Neuronal stem cell (in vitro differentiated cells): ENCODE data around the gene FBF1.

Experiments used
- DNase-seq: peaks from one replicate; pipeline ENCODE4 v3.0.0-alpha.2; 2013; ENCODE audit warnings: low spot score
- H2AFZ ChIP-seq: one replicate; pipeline ENCODE4 v1.6.1; 2013; ENCODE audit warnings: mild to moderate bottlenecking, low read length, inconsistent platforms
- H2AK5ac ChIP-seq: 2 replicates; pipeline ENCODE4 v1.6.1; 2013; ENCODE audit warnings: low read depth, mild to moderate bottlenecking, inconsistent platforms, low read length, moderate library complexity, mixed read lengths
- H2BK120ac ChIP-seq: 2 replicates; pipeline ENCODE4 v1.6.1; 2013; ENCODE audit warnings: low read depth, mild to moderate bottlenecking, inconsistent platforms, low read length, moderate library complexity, mixed read lengths
- H2BK12ac ChIP-seq: one replicate; pipeline ENCODE4 v1.6.1; 2013; ENCODE audit warnings: low read length, inconsistent platforms
- H2BK15ac ChIP-seq: 2 replicates; pipeline ENCODE4 v1.6.1; 2013; ENCODE audit warnings: mild to moderate bottlenecking, low read length, inconsistent platforms, mixed read lengths
- H2BK5ac ChIP-seq: one replicate; pipeline ENCODE4 v1.6.1; 2013; ENCODE audit warnings: inconsistent platforms, mild to moderate bottlenecking, low read length, moderate library complexity
- H3K14ac ChIP-seq: one replicate; pipeline ENCODE4 v1.6.1; 2013; ENCODE audit warnings: low read length, inconsistent platforms
- H3K18ac ChIP-seq: 2 replicates; pipeline ENCODE4 v1.6.1; 2013; ENCODE audit warnings: low read length, inconsistent platforms
- H3K23ac ChIP-seq: 2 replicates; pipeline ENCODE4 v1.6.1; 2013; ENCODE audit warnings: low read depth, mild to moderate bottlenecking, mixed read lengths, low read length, inconsistent platforms; ENCODE audit not compliant: poor library complexity
- H3K27ac ChIP-seq: replicated peaks from 3 replicates; pipeline ENCODE4 v1.5.1; 2013; ENCODE audit warnings: low read length, inconsistent platforms
- H3K27me3 ChIP-seq, 3 experiments: 2 replicates each; pipeline ENCODE4 v1.6.1; 2013; ENCODE audit warnings: low read length in 3 of 3, mild to moderate bottlenecking in 2 of 3, inconsistent platforms in 1 of 3, low read depth in 1 of 3, mixed read lengths in 1 of 3, moderate library complexity in 1 of 3; ENCODE audit not compliant: control insufficient read depth in 3 of 3, insufficient read depth in 3 of 3
- H3K36me3 ChIP-seq, 2 donors: replicated peaks in 1 of 2; 2 replicates each; pipeline ENCODE4 v1.6.1; 2013; ENCODE audit warnings: low read length in 2 of 2; ENCODE audit not compliant: control insufficient read depth in 2 of 2, insufficient read depth in 2 of 2
- H3K4ac ChIP-seq: 2 replicates; pipeline ENCODE4 v1.6.1; 2013; ENCODE audit warnings: inconsistent platforms, mild to moderate bottlenecking, low read length, moderate library complexity
- H3K4me1 ChIP-seq, 2 donors: 1 replicate in 1 of 2; 2 replicates in 1 of 2; pipeline ENCODE4 v1.6.1; 2013; ENCODE audit warnings: low read length in 2 of 2, low read depth in 1 of 2; ENCODE audit not compliant: control insufficient read depth in 2 of 2, insufficient read depth in 1 of 2
- H3K4me2 ChIP-seq: one replicate; pipeline ENCODE4 v1.6.1; 2013; ENCODE audit warnings: mild to moderate bottlenecking, low read length, inconsistent platforms; ENCODE audit not compliant: insufficient read depth, poor library complexity, severe bottlenecking
- H3K4me3 ChIP-seq, 2 donors: 2 replicates each; pipeline ENCODE4 v1.5.1; 2013; ENCODE audit warnings: low read length in 2 of 2, mild to moderate bottlenecking in 2 of 2, inconsistent platforms in 1 of 2, moderate library complexity in 1 of 2
- H3K79me1 ChIP-seq: one replicate; pipeline ENCODE4 v1.6.1; 2013; ENCODE audit warnings: low read depth, mild to moderate bottlenecking, inconsistent platforms, low read length, moderate library complexity
- H3K9ac ChIP-seq: one replicate; pipeline ENCODE4 v1.6.1; 2013; ENCODE audit warnings: mild to moderate bottlenecking, low read depth, low read length, inconsistent platforms; ENCODE audit not compliant: poor library complexity
- H3K9me3 ChIP-seq, 2 donors: replicated peaks in 1 of 2; 2 replicates each; pipeline versions ENCODE3 to v1.6.1; 2013; ENCODE audit warnings: low read length in 2 of 2, mild to moderate bottlenecking in 2 of 2, inconsistent platforms in 1 of 2, low read depth in 1 of 2, mixed read lengths in 1 of 2, moderate library complexity in 1 of 2; ENCODE audit not compliant: control insufficient read depth in 2 of 2, insufficient read depth in 1 of 2
- H4K8ac ChIP-seq: one replicate; pipeline ENCODE4 v1.6.1; 2013; ENCODE audit warnings: low read depth, mild to moderate bottlenecking, inconsistent platforms, low read length, moderate library complexity
- H4K91ac ChIP-seq: one replicate; pipeline ENCODE4 v1.6.1; 2013; ENCODE audit warnings: low read length, low read depth, mild to moderate bottlenecking, inconsistent platforms; ENCODE audit not compliant: poor library complexity
- WGBS, 2 donors: extraction: QIAGEN DNeasy Blood & Tissue Kit; methylation state at CpG; one replicate each; pipeline ENCODE4 v1.1.7; 2013; ENCODE audit warnings: missing lambda C conversion rate in 2 of 2, mixed read lengths in 1 of 2; ENCODE audit not compliant: insufficient read length in 2 of 2, insufficient replicate concordance in 1 of 2; ENCODE audit errors: extremely low coverage in 2 of 2; 5-methylcytosine and 5-hydroxymethylcytosine counted together

FBF1 gene

GRCh38 chr17:75894049-75894733 lies 46.7 kb downstream of the FBF1 start:
- no peak overlapping the region for H2BK12ac ChIP-seq
- no CpG with 5 or more reads among the region's 22 CpGs for WGBS, 2 donors
- H3K27me3 ChIP-seq: no peaks in the 10 kb centered on the region
- H2AFZ ChIP-seq: no peak overlapping the region
- peak overlapping the region; percentile 48 for H2AK5ac ChIP-seq
- no peak overlapping the region for H3K27ac ChIP-seq
- DNase-seq: no peak
- H3K4me2 ChIP-seq: no peak overlapping the region
- peaks cover 21 to 23% of the 10 kb centered on the region in 2 donors for H3K36me3 ChIP-seq
- no peak overlapping the region for H2BK15ac ChIP-seq
- H3K4ac ChIP-seq: no peak overlapping the region
- H3K18ac ChIP-seq: peak overlapping the region; percentile 11
- H2BK120ac ChIP-seq: no peak overlapping the region
- H3K79me1 ChIP-seq: peaks cover 15% of the 10 kb centered on the region
- H4K8ac ChIP-seq: no peak overlapping the region
- H3K14ac ChIP-seq: no peak overlapping the region
- no peak overlapping the region for H3K4me3 ChIP-seq
- H3K23ac ChIP-seq: no peak overlapping the region
- peaks cover 0 to 2% of the 10 kb centered on the region in 2 donors for H3K9me3 ChIP-seq
- H3K9ac ChIP-seq: peak overlapping the region; percentile 75
- peak overlapping the region; percentile 47 for H2BK5ac ChIP-seq
- peaks cover 0 to 13% of the 10 kb centered on the region in 2 donors for H3K4me1 ChIP-seq
- H4K91ac ChIP-seq: no peak overlapping the region

GRCh38 chr17:75893305-75894048 lies 47.4 kb downstream of the FBF1 start:
- no peak for DNase-seq
- H3K36me3 ChIP-seq: peaks cover 14 to 24% of the 10 kb centered on the region in 2 donors
- no CpG with 5 or more reads among the region's 18 CpGs for WGBS, 2 donors
- no peak overlapping the region for H2BK12ac ChIP-seq
- H3K27ac ChIP-seq: no peak overlapping the region
- H2BK5ac ChIP-seq: peak overlapping the region; percentile 47
- H3K9me3 ChIP-seq: peaks cover 0 to 2% of the 10 kb centered on the region in 2 donors
- no peak overlapping the region for H4K8ac ChIP-seq
- H3K79me1 ChIP-seq: peaks cover 15% of the 10 kb centered on the region
- H3K4me1 ChIP-seq: peaks cover 0 to 13% of the 10 kb centered on the region in 2 donors
- H3K4me3 ChIP-seq: no peak overlapping the region
- no peak overlapping the region for H3K14ac ChIP-seq
- H3K9ac ChIP-seq: peak overlapping the region; percentile 75
- no peak overlapping the region for H2BK15ac ChIP-seq
- H3K27me3 ChIP-seq: no peaks in the 10 kb centered on the region
- H3K23ac ChIP-seq: no peak overlapping the region
- no peak overlapping the region for H2AFZ ChIP-seq
- H2BK120ac ChIP-seq: no peak overlapping the region
- no peak overlapping the region for H4K91ac ChIP-seq
- H2AK5ac ChIP-seq: peak overlapping the region; percentile 48
- no peak overlapping the region for H3K4ac ChIP-seq
- H3K4me2 ChIP-seq: no peak overlapping the region
- H3K18ac ChIP-seq: no peak overlapping the region

- no peak overlapping the region for H3K4me3 ChIP-seq
- H2AK5ac ChIP-seq: peak overlapping the region; percentile 9
- no peak overlapping the region for H3K23ac ChIP-seq
- peak overlapping the region; percentile 70 for H3K9ac ChIP-seq
- H2BK5ac ChIP-seq: peak overlapping the region; percentile 13
- H3K14ac ChIP-seq: no peak overlapping the region
- H3K18ac ChIP-seq: no peak overlapping the region
- H3K27ac ChIP-seq: no peak overlapping the region
- no peak overlapping the region for H2AFZ ChIP-seq
- H3K27me3 ChIP-seq: no peaks in the 10 kb centered on the region
- H4K8ac ChIP-seq: no peak overlapping the region
- H3K4me2 ChIP-seq: no peak overlapping the region
- no peak overlapping the region for H3K4ac ChIP-seq
- H3K4me1 ChIP-seq: peaks cover 0 to 13% of the 10 kb centered on the region in 2 donors
- no peak overlapping the region for H2BK120ac ChIP-seq
- WGBS, 2 donors: no CpG with 5 or more reads among the region's 16 CpGs
- no peak overlapping the region for H4K91ac ChIP-seq
- H2BK12ac ChIP-seq: no peak overlapping the region
- no peak overlapping the region for H2BK15ac ChIP-seq
- peaks cover 0 to 2% of the 10 kb centered on the region in 2 donors for H3K9me3 ChIP-seq
- peaks cover 15% of the 10 kb centered on the region for H3K79me1 ChIP-seq
- peaks cover 6 to 25% of the 10 kb centered on the region in 2 donors for H3K36me3 ChIP-seq
- no peak for DNase-seq
Measured at GRCh38 chr17:75892556-75893224, 48.2 kb downstream of the FBF1 start.
